GM12874 (cell line): ENCODE data around the gene SLC39A3.

ENCODE experiments used
- TF ChIP-seq, protein P1 (sequence below): IDR thresholded peaks from 2 replicates; pipeline ENCODE4 v1.5.1; 2011; ENCODE audit warnings: low read depth, mild to moderate bottlenecking, control low read depth, low read length, moderate library complexity; ENCODE audit not compliant: insufficient read depth

Gene SLC39A3

DNA sequence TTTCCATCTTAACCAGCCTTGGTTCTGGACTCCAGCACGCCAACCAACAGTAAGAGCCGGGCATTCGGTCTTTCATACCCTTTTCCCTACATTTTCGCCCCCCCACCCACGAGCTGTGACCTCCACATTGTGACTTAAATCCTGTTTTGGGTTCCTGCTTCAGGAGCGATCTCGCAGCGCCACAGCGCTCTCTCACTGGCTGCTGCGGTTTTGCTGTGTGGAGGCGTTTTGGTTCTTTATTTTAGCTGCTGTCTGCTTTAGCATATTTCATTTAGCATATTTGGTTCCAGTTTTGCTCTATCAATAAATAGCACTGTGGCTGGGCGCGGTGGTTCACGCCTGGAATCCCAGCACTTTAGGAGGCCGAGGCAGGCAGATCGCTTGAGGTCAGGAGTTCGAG lies 19.5 kb upstream of the SLC39A3 start:
- TF ChIP-seq, protein P1, sequence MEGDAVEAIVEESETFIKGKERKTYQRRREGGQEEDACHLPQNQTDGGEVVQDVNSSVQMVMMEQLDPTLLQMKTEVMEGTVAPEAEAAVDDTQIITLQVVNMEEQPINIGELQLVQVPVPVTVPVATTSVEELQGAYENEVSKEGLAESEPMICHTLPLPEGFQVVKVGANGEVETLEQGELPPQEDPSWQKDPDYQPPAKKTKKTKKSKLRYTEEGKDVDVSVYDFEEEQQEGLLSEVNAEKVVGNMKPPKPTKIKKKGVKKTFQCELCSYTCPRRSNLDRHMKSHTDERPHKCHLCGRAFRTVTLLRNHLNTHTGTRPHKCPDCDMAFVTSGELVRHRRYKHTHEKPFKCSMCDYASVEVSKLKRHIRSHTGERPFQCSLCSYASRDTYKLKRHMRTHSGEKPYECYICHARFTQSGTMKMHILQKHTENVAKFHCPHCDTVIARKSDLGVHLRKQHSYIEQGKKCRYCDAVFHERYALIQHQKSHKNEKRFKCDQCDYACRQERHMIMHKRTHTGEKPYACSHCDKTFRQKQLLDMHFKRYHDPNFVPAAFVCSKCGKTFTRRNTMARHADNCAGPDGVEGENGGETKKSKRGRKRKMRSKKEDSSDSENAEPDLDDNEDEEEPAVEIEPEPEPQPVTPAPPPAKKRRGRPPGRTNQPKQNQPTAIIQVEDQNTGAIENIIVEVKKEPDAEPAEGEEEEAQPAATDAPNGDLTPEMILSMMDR: no peak

DNA sequence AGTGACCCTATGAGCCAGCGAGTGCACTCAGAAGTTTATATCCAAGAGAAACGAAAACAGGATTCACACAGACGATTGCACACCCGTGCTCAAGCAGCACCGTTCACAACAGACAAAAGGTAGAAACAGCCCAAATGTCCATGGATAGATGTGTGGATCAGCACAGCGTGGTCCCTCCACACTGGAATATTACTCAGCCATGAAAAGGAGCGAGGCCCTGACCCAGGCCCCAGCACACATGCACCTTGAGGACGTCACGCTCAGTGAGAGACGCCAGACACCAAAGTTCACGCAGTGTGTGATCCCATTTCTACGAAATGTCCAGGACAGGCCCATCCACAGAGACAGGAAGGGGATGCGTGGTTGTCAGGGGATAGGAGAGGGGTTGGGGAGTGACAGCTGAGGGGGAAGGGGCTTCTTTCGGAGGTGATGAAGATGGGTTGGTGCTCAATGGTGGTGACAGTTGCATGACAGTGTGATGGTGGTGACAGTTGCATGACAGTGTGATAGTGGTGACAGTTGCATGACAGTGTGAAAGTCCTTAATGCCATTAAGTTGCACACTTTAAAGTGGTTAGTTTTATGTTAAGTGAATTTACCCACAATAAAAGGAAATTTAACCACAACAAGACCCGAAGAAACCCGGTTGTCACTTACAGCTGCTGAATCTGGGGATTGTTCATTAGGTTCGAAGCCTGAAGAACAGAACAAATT lies 18.9 kb upstream of the SLC39A3 start:
- TF ChIP-seq, protein P1: no peak

DNA sequence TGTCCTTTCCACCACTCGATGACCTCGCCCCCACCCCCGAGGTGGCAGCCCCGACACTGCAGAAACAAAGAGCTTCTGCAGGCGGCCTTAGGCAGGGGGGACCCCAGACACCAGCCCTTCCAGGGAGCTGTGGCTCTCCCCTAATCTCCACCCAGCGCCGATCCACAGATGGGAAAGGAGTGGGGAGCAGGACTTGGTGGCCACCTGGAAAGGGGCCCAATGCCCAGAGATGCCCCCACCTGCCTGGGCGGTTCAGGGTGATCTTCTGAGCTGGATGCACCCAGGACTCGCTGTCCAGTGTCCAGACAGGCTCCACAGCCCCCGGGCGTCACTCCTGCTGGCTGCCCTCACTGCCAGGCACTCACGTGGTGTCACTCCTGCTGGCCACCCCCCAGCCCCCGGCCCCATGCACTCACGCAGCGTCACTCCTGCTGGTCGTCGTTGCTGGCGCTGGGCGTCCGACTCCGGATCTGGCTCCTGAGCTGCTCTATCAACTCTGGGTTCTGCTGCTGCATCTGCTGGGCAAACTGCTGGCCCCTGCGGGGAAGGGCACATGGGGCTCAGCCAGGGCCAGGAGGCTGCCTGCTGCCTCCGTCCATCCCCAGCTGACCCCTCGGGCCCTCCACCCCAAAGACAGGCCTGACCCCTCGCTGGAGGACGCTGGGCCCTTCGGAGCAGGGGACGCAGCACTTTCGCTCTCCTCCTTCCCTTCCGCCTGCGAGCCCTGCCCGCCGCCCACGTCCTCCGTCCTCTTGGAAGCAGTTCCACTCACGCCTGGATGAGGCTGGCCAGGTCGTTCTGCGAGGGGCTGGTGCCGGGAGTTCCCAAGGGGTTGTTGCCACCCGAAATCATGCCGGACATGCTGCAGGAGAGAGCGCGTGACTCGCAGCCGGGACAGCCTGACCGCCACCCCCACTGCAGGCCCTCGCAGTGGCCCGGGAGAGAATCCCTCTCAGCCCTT lies 17.4 kb upstream of the SLC39A3 start:
- TF ChIP-seq, protein P1: no peak

DNA sequence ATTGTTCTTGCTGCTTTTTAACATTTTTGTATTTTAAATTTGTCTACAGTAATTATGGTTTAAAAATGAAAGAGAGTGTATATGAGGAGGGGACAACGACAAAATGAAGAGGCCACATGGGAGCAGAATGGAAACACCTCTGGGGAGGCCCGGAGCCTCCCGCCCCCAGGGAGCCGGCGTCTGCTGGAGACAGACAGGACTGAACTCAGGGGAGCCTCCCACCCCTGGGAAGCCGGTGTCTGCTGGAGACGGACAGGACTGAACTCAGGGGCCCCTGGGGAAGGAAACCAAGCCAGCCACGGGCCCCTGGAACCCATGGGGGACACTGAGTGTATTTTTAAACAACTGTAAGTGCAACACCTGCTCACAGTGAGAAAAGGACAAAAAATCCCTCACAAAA lies 16.7 kb upstream of the SLC39A3 start:
- TF ChIP-seq, protein P1: no peak

DNA sequence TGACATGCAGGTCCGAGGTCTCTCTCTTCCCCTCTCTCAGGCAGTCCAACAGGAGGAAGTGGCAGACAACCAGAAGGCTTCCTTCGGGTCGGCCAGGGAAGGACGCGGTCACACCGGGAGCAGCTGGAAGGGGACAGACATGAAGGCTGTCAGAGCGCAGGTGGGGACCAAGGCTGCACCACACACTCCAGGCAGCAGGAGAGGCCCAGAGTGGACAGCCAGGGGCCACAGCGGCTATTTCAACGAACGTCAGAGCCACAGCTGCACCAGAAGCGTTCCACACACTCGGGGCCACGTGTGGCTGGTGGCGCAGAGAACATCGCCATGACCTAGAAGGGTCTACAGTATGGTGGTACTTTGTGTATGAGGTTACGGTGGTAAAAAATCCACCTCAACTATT lies 16.0 kb upstream of the SLC39A3 start:
- TF ChIP-seq, protein P1: no peak

DNA sequence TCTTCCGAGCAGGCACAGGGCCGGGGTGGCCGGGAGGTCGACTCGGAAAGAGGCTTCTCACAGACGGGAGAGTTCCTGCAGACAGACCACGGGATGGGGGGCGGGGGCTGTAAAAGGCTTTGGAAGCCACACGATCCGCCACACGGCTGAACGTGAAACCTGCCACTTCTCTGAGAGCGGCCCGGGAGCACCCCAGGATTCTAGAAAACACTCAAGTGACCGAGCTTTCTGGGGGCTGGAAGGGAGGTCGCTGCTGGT lies 15.6 kb upstream of the SLC39A3 start:
- TF ChIP-seq, protein P1: no peak

DNA sequence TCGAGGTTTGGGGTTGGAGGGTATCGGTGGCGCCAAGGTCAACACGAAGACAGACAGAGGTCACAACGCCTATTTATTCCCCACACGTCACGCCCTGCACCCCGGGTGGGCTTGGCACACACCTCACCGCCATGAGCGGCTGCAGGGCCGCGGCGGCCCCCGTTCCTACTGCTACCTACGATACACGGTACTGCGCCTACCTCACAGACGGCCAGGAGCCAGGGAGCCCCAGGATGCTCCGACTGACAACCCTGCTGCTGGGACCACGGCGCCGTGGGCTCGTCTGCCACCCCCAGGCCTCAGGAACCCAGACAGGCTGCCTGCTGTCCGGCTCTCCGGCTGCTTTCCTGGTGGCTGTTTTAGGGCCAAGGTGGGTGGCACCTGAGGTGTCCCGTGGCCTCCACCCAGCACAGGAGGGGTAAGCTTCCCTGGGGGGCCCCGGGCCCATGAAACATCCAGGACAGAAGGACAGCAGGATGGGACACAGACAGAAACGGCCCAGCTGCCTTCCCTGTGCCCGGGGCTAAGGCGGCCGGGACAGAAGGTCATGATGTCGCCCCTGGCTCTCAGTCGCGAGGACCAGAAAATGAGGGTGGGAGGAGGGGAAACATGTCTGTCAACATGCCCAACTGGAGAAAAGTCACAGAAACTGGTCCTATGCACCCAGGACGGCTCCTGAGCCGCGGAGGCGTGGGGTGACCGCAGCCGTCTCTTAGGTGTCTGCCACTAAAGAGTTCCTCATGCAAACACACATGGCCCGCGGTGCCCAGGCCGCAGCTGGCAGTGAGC lies 15.0 kb upstream of the SLC39A3 start:
- TF ChIP-seq, protein P1: no peak
